GM18502 (cell line): ENCODE data around the gene ART5.

Source experiments
- ATAC-seq: cut with Tn5 transposase; IDR thresholded peaks from one replicate; pipeline ENCODE4 v1.9.1; 2021; ENCODE audit warnings: mild to moderate bottlenecking; ENCODE audit not compliant: unreplicated experiment, poor library complexity

Gene ART5

GRCh38 chr11:3641701-3642070 is at the start of gene ART5:
TSS of gene ART5 (minus strand) at chr11:3641992. CDS start at chr11:3641862, 130 bp downstream.
- no peak for ATAC-seq

GRCh38 chr11:3686751-3687150 is 45.0 kb upstream of the ART5 start:
- no peak for ATAC-seq

GRCh38 chr11:3685923-3686322 is 44.1 kb upstream of the ART5 start:
- ATAC-seq, result no peak

GRCh38 chr11:3684819-3685172 is 43.0 kb upstream of the ART5 start:
- no peak for ATAC-seq

- no peak for ATAC-seq
Measured at GRCh38 chr11:3684129-3684818, 42.5 kb upstream of the ART5 start.

- ATAC-seq, result no peak
Measured at GRCh38 chr11:3683039-3683438, 41.2 kb upstream of the ART5 start.

- no peak for ATAC-seq
Measured at GRCh38 chr11:3679077-3679476, 37.3 kb upstream of the ART5 start.

- no peak for ATAC-seq
Measured at GRCh38 chr11:3675971-3676370, 34.2 kb upstream of the ART5 start.

GRCh38 chr11:3674189-3674588 is 32.4 kb upstream of the ART5 start:
- no peak for ATAC-seq

- no peak for ATAC-seq
Measured at GRCh38 chr11:3671334-3672254, 29.8 kb upstream of the ART5 start, which contains the start of gene CHRNA10. TSS of gene CHRNA10 (minus strand) at chr11:3671384. CDS start at chr11:3671312, 72 bp downstream.

- no peak for ATAC-seq
Measured at GRCh38 chr11:3669742-3670183, 28.0 kb upstream of the ART5 start.

- ATAC-seq, result no peak
Measured at GRCh38 chr11:3669128-3669527, 27.3 kb upstream of the ART5 start.

GRCh38 chr11:3667149-3668035 is 25.6 kb upstream of the ART5 start:
- ATAC-seq, result no peak

- no peak for ATAC-seq
Measured at GRCh38 chr11:3666023-3666530, 24.3 kb upstream of the ART5 start.

- ATAC-seq, result no peak
Measured at GRCh38 chr11:3665336-3666022, 23.7 kb upstream of the ART5 start.

- ATAC-seq, result no peak
Measured at GRCh38 chr11:3664032-3664630, 22.3 kb upstream of the ART5 start.

GRCh38 chr11:3662856-3663255 is 21.1 kb upstream of the ART5 start:
- ATAC-seq, result no peak

GRCh38 chr11:3660960-3661359 is 19.2 kb upstream of the ART5 start:
- ATAC-seq, result no peak
